ENCODE data around the gene CASZ1. TPM values are rescaled to one million over a fixed set of nuclear protein-coding genes. Genes with fewer than 3 reads are reported as not detected.

The CASZ1 gene
- total and polyA plus RNA-seq, 2 donors (not counting 3 experiments of a cell fraction or from before 2014, with no cell fraction given), result 1.5 to 5.2 TPM

GRCh38 chr1:10670190-10670589, 126.3 kb downstream of the CASZ1 start:
- DNase-seq (ENCODE audit: low read depth, low spot score) (no peak), FAIRE-seq (no peak)
- H2AFZ ChIP-seq (ENCODE audit: low read depth, low read length), result no peak overlapping the region
- H3K4me1 ChIP-seq (ENCODE audit: control insufficient read depth, extremely low read depth, insufficient read depth, low read length), result no peaks in the 10 kb centered on the region
- no peaks in the 10 kb centered on the region for H3K36me3 ChIP-seq (ENCODE audit: control insufficient read depth in 2 of 2, extremely low read depth in 1 of 2, insufficient read depth in 2 of 2, low read length in 2 of 2)
- H3K4me2 ChIP-seq (ENCODE audit: insufficient read depth, low read length), result no peak overlapping the region
- peaks cover 0 to 3% of the 10 kb centered on the region in 2 experiments for H3K27me3 ChIP-seq (ENCODE audit: control insufficient read depth in 2 of 2, insufficient read depth in 2 of 2, low read length in 2 of 2)
- H3K4me3 ChIP-seq (replicated peaks in 1 of 3; ENCODE audit: insufficient read depth in 1 of 3, low read depth in 1 of 3, low read length in 3 of 3), result no peak overlapping the region
- ChIA-PET POLR2A (no interaction called here), CTCF (no interaction called here)
- no peak overlapping the region for H3K27ac ChIP-seq (ENCODE audit: insufficient read depth, low read depth, low read length)
- no peaks in the 10 kb centered on the region for H4K20me1 ChIP-seq (replicated peaks; ENCODE audit: control insufficient read depth, extremely low read depth, insufficient read depth, low read length)
- TF ChIP-seq POLR2AphosphoS5 (IDR thresholded peaks at IDR 0.05; ENCODE audit: insufficient read depth, low read depth, low read length), result no peak
- no peak for TF ChIP-seq FOS (IDR thresholded peaks at IDR 0.05; ENCODE audit: borderline replicate concordance, insufficient read depth, low read length)
- TF ChIP-seq POLR2A (IDR thresholded peaks at IDR 0.05; ENCODE audit: low read depth, low read length), result no peak
- no peak for TF ChIP-seq CTCF (IDR thresholded peaks at IDR 0.05; ENCODE audit: extremely low read depth in 1 of 2, insufficient read depth in 1 of 2, low read depth in 1 of 2, low read length in 2 of 2)
- no peak for TF ChIP-seq GATA2 (IDR thresholded peaks at IDR 0.05; ENCODE audit: insufficient read depth, insufficient read length, low read depth, low read length)
- TF ChIP-seq MAX (IDR thresholded peaks at IDR 0.05; ENCODE audit: insufficient read depth, insufficient read length), result no peak
- no peak for TF ChIP-seq MYC (IDR thresholded peaks at IDR 0.05; ENCODE audit: low read depth, low read length)
- no peak for TF ChIP-seq JUN (IDR thresholded peaks at IDR 0.05; ENCODE audit: borderline replicate concordance, insufficient read depth, insufficient read length, low read depth)
- TF ChIP-seq EZH2 (IDR thresholded peaks at IDR 0.05; ENCODE audit: borderline replicate concordance, low read depth, low read length, severe bottlenecking), result no peak
- H3K9me1 ChIP-seq (replicated peaks; ENCODE audit: control insufficient read depth, extremely low read depth, insufficient read depth, low read length), result no peaks in the 10 kb centered on the region
- H3K9me3 ChIP-seq (replicated peaks; ENCODE audit: control insufficient read depth, insufficient read depth, low read length), result no peaks in the 10 kb centered on the region
- no peaks in the 10 kb centered on the region for H3K79me2 ChIP-seq (ENCODE audit: control insufficient read depth, insufficient read depth, low read length)
- H3K9ac ChIP-seq (replicated peaks; ENCODE audit: extremely low read depth, insufficient read depth, low read length), result no peak overlapping the region
- dilution Hi-C loops (cut with MboI; ENCODE audit: extremely low pct_ligation_motif_present, low sequenced_read_pairs), result no loop called here
- intact Hi-C loops (cut with micrococcal nuclease), result no loop called here
- BruUV-seq (replicated peaks), result no TSS peak
